Measurements from ENCODE around the gene LAMP2.
"Not testable (repeated sequence)": the region's sequence is repeated elsewhere in the genome, so short reads cannot be mapped to it uniquely, and the experiment has no call there.

- TF ChIP-seq CTCF (IDR thresholded peaks at IDR 0.05; ENCODE audit: insufficient read depth, low read length, poor library complexity, severe bottlenecking); EZH2phosphoT487 (conservative IDR thresholded peaks at IDR 0.05; ENCODE audit: low read length): not testable (repeated sequence)
Measured at GRCh38 chrX:120475447-120475846, 6.4 kb upstream of the LAMP2 start.

Measured in SU-DHL-6 (cell line).